ENCODE measurements around the gene PCSK6. TPM values are rescaled to one million over a fixed set of nuclear protein-coding genes. Genes with fewer than 3 reads are reported as not detected.

PCSK6 gene
- total and polyA plus RNA-seq, 2 of the 8 experiments (the other 6 are each of a cell fraction or from before 2014, with no cell fraction given) = 1.9 to 4.0 TPM

- TF ChIP-seq CHD7 (IDR thresholded peaks at IDR 0.05; ENCODE audit: insufficient replicate concordance, low read length) (no peak), SP2 (IDR thresholded peaks at IDR 0.05; ENCODE audit: low read length) (no peak)
Observed at GRCh38 chr15:101399431-101399830, 90.1 kb downstream of the PCSK6 start (continued).

All from H1 (cell line).